Epithelial cell of prostate (primary cell): Measurements from ENCODE around the gene DAPK3.
"Not testable (repeated sequence)": the region's sequence is repeated elsewhere in the genome, so short reads cannot be mapped to it uniquely, and the experiment has no call there.

Experiments used
- DNase-seq: peaks from one replicate; pipeline ENCODE4 v3.0.0-alpha.2; 2011; ENCODE audit warnings: low read depth, low spot score
- H3K27ac ChIP-seq: fragments of 450-650 bp; 2 replicates; pipeline ENCODE4 v1.5.1; 2017; ENCODE audit warnings: mild to moderate bottlenecking

Gene DAPK3

DNA sequence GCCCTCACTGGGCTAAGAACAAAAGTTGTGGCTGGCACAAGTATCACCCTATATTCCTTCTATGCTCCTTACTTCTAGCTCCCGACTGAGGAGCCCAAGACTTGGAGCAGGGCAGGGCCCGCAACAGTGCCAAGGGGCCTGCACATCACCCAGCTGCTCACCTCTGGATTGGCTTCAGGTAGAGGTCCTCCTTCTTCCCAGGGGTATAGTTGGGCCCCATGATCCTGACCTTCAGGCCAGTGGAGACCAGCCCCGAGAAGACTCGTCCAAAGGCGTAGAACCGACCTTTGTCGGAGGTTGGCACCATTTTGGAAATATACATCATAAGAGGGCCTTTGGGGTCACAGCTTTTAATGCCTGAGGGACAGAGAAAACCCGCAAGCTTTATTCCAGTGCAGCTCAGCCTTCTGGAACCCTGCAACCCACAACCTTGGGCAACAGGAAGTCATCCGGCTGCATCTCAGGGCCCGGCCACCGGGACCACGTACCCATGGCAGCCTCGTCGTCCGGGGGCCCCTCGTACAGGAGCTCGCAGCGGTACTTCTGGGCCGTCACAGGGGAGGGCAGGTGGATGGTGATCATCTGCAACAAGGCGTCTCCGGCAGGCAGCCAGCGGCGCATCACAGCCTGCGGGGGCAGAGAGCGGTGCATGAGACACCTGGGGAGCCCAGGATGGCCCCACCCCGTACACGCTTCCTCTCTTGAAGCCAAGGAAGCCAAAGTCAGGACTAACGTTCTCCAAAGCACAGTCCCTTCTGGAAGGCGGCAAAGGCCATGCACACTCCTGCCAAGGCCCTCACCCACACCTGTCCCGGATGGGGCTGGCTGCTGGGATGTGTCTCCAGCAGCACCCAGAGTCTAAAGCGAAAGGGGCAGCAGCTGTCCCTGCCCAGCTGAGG lies 9.7 kb upstream of the DAPK3 start:
- peak overlapping the region; percentile 93 for H3K27ac ChIP-seq
- DNase-seq: no peak

DNA sequence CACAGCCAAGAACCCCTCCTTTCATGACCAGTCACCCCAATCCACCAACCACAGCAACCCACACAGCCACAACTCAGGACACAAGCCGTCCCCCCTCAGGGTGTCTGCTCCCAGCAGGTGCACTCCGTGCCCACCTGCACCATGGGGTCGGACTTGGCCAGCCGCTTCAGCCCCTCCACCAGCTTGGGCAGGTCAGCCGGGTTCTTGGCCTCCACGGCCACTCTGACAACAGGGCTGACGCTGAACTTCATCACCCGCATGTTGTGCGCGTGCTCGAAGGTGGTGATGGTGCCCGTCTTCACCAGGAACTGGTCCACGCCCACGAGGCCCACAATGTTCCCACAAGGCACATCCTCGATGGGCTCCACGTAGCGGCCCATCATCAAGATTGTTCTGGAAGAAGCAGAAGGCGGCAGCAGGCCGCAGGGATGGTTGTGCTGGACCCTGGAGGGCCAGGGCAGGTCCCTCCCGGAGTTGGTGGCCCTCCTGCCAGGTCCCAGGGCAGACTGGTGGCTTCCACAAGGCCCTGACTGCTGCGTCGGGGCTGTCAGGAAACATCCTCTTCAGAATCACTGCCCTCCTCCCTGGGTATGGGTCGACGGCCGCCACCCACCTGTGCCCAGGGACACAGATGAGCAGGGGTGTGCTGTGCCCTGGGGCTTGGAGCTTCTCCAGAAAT lies 8.9 kb upstream of the DAPK3 start:
- no peak for DNase-seq

DNA sequence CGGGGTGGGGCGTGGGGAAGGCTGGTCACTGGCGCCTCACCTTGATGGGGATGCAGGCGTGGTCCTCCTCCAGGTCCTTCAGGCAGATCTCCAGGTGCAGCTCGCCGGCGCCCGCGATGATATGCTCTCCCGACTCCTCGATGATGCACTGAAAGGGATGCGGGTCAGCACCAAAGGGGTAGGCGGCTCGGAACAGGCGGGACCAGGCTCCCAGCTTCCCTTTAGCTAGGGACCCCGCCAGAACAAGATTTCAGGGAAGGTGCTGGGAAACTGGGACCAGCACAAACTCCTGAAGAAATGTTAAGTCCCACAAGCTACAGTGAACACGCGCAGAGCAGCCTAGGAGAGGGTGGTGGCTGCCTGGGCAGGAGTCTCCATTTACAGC lies 8.4 kb upstream of the DAPK3 start:
- no peak for DNase-seq

More for the DNA sequence above, 8.9 kb upstream of the DAPK3 start:
- no peak overlapping the region for H3K27ac ChIP-seq

DNA sequence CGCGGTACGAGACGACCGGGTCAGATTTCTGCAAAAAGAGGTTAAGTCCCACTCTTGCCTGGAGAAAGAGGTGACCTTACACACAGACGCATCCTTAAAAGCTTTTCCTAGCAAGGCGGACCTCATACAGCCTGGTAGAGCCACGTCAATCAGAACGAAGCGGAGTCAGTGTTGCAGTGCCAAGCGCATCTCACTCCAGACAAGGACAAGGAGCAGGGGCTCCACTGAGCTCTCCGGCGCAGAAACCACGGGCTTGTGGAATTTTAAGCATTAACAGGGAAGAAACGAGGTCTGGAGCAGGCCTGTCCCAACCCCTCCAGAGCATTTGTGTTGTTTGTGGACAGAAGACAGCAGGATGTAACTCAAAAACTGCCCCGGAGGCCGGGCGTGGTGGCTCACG lies 7.2 kb upstream of the DAPK3 start:
- no peak for DNase-seq
- peak overlapping the region; percentile 11 for H3K27ac ChIP-seq

More for the DNA sequence above, 8.4 kb upstream of the DAPK3 start:
- peak overlapping the region; percentile 11 for H3K27ac ChIP-seq

DNA sequence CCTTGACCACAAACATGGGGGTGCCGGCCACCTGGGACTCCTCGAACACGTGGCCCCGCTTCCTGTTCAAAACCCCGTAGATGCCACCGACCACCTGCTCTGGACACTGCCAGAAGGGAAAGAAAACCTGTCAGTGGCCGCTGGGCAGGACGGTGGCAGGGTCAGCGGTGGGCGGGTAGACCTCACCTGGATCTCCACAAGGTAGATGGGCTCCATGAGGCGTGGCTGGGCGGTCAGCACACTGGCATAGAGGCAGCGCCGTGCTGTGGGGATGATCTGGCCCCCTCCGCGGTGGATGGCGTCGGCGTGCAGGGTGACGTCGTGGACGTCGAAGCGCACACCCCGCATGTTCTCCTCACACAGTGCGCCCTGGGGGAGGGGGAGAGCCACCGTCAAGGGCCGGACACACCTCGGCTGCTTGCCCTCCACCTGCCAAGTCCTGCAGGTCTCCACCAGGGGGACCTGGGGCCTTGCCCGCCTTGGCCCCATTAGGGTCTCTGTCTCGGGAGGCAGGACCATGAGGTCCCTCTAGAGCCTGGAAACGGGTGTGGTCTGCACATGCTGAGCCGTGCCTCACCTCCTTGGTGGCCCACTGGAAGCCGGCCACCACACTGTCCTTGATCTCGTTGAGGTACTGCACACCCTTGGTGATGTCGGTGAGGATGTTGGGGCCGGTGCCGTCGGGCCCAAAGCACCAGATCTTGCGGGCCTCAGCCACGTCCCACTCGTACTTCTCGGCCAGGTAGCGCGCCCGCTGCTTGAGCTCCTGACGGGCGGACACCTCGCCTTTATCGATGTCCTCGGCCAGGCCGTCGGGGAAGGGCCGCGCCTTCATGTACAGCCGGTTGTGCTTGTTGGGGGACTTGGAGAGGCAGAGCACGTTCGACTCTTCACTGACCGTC lies 6.6 kb upstream of the DAPK3 start:
- DNase-seq: no peak
- H3K27ac ChIP-seq: no peak overlapping the region

DNA sequence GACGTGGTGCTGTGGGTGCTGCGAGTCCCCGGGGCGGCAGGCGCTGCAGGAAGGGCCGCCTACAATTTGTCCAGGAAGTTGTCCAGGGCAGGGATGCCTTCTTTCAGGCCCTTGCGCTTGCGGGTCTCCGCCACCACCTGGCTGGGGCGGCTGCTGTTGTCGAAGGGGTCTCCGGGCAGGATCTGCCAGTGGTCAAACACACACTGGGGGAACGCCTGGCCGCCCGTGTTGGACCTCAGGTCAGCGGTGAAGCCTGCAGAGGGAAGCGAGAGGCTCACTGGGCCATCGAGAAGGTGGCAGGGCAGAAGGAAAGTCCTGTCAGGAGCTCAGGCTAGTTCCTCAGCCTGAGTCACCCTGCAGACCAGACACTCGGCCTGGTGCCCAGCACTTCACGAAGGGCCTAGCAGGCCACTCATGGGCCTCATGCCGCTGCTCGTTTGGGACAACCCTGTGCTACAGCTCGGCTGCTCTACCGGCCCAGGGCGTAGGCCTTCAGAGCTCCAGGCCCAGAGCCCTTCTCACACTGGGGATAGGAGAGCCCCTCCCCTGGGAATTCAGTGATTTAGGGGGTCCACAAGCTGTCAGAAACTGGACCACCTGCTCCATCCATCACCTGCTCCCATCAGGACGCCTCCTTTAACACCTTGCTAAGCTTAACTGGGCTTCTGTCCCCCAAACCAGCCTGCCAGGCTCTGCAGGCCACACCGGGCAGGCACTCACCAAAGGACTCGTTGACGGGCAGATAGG lies 5.8 kb upstream of the DAPK3 start:
- H3K27ac ChIP-seq: no peak overlapping the region

DNA sequence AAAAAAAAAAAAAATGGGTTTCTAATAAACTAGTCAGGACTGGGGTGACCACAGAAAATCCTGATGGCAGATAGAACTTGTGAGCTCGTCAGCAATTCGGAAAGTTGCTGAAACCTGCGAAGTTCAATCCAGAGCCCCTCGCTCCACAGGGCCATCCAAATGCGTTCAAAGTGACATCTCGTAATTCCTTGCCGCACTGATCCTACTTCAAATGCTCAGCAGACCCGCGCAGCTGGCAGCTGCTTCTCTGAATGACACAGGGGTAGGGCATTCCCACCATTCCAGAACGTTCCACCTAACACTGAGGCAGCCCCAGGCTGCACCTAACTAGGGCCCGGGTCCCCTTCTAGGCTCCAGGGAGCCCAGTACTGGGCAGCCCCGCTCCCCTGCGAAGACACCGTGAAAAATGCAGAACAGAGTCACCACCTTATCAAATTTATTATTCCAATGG lies 4.8 kb upstream of the DAPK3 start:
- no peak for DNase-seq
- H3K27ac ChIP-seq: no peak overlapping the region

More for the DNA sequence above, 5.8 kb upstream of the DAPK3 start:
- no peak for DNase-seq

DNA sequence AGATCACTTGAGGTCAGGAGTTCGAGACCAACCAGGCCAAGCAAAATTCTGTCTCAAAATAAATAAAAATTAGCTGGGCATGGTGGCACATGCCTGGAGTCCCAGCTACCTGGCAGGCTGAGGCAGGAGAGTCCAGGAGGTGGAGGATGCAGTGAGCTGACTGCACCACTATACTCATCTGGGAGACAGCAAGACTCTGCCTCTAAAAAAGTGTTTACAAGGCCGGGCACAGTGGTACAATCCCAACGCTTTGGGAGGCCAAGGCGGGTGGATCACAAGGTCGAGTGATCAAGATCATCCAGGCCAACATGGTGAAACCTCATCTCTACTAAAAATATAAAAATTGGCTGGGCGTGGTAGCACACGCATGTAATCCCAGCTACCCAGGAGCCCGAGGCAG lies 4.2 kb upstream of the DAPK3 start:
- H3K27ac ChIP-seq: no peak overlapping the region
- no peak for DNase-seq

DNA sequence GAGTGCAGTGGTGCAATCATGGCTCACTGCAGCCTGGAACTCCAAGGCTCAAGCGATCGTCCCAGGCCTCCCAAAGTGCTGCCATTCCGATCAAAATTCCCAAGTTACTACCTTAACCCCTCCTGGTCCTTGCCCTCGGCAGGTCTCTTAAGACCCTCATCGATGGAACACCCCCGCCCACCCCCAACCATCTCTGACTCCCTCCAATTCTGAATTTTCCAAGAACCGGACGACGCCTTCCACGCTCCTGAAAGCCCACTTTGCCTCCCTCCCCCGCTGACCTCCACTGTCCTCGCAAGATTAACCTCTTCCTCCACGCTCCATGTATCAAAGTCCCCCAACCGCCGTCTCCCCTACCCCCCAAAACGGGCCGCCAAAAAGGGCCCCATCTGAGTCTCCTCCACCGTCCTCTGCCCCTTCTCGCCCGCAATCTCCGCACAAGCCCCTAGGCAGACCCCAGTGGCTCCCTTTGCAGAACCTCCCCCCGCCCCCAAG lies 539 bp downstream of the DAPK3 start:
- DNase-seq: no peak
- H3K27ac ChIP-seq: peak overlapping the region; percentile 98

DNA sequence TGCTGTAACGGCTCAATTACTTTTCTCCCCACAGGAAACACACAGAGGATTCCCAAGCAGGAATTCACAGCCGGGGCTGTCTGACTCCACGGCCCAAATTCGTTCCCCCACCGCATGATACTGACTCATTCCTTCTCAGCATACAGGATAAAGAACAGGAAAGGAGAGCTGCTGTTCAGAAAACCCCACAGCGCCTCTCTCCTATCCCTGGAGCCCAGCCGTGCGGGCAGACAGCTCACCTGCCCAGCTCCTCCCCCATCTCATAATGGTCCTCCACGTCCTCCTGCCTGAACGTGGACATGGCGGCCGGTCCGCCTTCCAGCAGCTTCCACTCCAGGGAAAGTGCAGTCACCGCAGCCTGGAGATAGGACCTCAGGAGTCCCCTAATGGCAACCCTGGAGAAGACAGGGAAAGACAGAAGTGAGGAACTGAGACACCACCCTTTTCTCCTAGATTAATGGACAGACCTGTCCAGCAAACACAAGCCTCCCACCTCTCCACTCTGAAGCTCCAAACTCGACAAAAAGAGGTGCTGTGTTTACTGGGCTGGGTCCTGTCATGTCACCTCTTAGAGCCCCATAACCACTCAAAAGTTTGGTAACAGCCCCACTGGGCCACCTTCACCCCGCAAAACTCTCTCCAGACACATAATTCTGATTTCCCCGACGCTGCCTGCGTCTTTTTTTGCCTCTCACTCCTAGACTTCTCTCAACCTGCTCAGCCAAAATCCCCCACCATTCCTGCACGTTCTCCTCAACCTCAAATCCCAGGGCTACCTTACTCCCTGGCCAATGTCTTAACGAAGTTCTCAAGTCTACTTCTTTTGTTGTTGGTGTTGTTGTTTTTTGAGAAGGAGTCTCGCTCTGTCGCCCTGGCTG lies 1.2 kb downstream of the DAPK3 start:
- DNase-seq: peak; percentile 78
- H3K27ac ChIP-seq: peak overlapping the region; percentile 98

DNA sequence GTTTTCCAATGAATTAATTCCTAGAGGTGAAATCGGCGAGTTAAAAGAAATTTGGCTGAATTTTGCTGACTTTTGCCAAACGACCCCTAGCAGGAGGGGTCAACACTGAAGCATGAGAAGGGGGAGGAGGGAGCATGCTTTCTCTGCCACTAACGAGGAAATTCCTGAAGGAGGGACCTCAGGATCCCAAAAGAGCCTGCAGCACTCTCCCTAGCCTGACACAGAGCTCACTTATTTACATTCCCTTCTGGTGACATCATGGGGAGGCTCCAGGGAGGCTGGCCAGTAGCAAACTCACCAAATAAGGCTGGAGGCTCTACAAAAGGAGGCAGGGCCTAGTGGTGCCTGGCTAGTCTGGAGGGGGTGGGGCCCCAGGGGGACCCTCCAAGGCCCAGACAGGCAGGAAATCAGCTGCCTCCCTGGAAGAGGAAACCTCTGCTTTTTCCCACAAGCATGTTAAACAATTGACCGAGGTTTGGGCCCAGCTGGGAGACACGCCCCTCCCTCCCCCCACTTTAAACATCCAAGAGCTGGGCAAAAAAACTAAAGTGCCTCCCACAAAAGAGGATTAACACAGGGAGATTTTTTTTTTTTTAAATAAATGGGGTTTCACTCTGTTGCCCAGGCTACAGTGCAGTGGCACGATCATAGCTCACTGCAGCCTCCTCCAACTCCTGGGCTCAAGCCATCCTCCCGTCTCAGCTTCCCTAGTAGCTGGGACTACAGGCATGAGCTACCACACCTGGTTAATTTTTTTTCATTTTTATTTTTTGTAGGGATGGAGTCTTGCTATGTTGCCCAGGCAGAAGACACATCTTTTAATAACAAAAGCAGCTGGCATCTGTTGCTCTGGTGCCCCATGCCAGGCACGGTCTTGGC lies 2.1 kb downstream of the DAPK3 start:
- peak overlapping the region; percentile 98 for H3K27ac ChIP-seq
- DNase-seq: peak; percentile 84

DNA sequence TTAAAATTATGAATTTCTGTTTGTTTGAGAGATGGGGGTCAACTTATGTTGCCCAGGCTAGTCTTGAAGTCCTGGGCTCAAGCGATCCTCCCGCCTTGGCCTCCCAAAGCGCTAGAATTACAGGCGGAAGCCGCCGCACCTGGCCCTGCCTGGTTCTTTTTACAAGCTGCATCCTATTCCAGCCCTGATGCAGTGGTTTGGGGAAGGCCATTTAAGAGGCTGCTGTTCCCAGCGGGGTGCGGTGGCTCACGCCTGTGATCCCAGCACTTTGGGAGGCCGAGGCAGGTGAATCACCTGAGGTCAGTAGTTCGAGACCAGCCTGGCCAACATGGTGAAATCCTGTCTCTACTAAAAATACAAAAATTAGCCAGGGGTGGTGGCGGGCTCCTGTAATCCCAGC lies 2.9 kb downstream of the DAPK3 start:
- peak overlapping the region; percentile 98 for H3K27ac ChIP-seq

DNA sequence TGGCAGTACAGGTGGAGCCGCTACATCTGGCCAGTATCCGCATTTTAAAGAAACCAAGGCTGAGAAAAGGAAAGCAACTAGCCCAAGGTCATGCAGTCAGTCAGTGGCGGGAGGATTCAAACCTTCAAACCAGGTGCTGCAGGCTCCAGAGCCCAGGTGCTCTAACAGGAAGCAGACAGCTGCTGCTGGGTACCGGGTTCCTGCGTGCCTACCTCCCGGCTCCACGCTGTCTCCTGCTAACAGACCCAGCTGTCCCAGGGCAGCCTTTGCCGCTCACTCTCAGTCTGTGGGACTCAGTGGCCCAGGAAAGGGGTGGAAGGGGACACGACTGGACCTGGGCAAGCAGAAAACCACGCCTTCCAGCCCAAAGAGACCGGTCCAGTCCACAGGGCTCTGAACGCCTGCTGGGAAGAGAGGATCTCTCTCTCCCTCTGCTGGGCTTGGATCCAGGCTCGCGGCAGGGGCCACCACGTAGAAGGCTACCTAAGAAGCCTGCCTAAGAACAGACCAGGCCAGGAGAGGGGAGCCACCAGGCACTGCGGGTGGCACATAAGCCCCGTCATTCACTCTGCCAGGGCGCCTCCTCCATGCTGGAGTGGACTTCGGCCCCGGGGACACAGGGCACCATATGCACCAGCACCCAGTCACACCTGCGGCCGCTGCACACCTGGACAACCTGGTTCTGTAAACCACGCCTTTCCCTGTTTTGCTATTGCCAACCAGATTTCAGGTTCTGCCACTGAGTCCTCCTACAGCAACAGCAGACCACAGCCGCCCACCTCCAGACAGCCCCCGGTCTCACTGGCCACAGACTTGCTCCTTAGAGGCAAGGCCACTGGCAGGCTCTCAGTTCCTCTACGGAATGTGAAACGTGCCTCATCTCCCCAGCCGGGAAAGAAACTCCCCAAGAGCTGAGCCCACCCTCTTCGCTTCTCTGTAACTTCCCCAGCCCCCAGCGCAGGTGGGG lies 4.6 kb downstream of the DAPK3 start:
- no peak overlapping the region for H3K27ac ChIP-seq
- no peak for DNase-seq

More for the DNA sequence above, 2.9 kb downstream of the DAPK3 start:
- not testable (repeated sequence) for DNase-seq

DNA sequence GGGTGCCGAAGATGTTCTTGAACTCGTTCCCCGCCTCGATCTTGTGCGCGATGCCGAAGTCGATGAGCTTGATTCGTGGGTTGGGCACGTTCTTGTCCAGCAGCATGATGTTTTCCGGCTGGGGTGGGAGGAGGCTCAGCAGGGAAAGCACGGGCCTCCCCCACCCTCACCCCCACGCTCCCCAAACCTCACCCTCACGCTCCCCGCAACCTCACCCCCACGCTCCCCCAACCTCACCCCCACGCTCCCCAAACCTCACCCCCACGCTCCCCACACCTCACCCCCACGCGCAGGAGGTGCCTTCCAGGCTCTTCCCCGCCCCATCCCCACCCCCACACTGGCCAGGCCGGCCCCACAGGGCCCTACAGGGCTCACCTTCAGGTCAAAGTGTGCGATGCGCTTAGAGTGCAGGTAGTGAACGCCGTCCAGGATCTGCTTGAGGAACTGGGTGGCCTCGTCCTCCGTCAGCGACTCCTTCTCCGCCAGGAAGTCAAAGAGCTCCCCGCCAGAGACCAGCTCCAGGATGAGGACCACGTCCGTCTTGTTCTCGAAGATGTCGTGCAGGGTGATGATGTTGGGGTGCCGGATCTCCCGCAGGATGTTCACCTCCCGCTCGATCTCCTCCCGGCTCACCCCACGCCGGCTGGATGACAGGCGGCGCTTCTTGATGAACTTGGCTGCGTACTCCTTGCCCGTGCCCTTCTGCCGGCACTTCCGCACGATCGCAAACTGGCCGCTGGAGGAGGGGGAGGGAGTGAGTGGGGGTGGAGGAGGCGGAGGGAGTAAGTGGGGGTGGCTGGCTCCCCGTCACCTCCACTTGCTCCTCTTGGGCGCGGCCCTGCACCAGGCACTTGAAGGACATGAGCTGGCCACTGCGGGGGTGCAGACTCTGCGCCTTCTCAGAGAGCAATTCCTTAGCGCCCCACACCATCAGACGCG lies 6.4 kb downstream of the DAPK3 start:
- no peak overlapping the region for H3K27ac ChIP-seq

DNA sequence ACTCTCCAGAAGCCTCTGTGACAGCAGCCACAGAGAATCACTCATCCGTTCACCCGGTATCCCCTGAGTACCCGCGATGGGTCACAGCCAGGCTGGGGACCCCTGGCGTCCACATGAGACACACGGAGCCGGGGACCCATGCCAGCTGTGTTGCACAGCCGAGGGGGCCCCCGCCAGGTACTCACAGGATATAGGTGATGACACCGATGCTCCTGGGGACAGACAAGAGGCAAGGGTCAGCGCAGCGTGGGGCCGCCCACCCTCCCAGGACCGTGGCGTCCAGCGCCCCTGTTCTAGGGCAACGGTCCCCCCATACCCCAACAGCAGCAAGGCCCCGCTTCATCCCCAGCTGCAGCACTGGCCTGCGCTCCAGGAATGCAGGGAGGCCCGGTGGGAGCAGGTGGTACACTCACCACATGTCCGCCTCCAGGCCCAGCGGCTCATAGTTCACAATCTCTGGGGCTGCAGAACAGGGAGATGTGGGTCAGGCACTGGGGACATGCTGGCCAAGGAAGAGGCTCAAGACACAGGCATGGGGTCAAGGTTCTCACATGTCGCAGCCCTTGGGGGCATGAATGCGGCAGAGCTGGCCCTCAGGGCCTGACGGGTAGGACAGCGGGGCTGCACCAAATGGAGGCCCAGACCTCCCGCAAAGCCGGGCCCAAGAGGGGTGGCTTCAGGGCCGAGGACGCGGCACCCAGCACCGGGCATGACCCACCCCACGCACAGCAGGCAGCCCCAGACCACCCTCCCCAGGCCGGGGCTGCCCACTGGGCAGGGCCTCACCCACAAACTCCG lies 7.2 kb downstream of the DAPK3 start:
- H3K27ac ChIP-seq: no peak overlapping the region
- no peak for DNase-seq

More for the DNA sequence above, 6.4 kb downstream of the DAPK3 start:
- no peak for DNase-seq
